ENCODE measurements around the gene GPR35.

Gene GPR35

GRCh38 chr2:240624950-240625621, at the start of gene GPR35:
TSS of gene GPR35 (plus strand) at chr2:240625480. CDS start at chr2:240629953, 4,473 bp downstream.
- Histone ChIP-seq H2AFZ (no peak within 1 kb of the TSS), H3K36me3 (ENCODE audit: control insufficient read depth, insufficient read depth, low read length) (no peaks in the 10 kb centered on the region), H3K27ac (no peak within 1 kb of the TSS), H3K79me2 (no peaks in the 10 kb centered on the region), H3K4me2 (ENCODE audit: low read length) (no peak within 1 kb of the TSS), H3K9me3 (ENCODE audit: control insufficient read depth, low read length) (no peaks in the 10 kb centered on the region), H3K4me1 (no peaks in the 10 kb centered on the region), H3K4me3 (ENCODE audit: low read depth, low read length) (no peak within 1 kb of the TSS), H3K9ac (no peak within 1 kb of the TSS), H3K27me3 (ENCODE audit: control insufficient read depth, insufficient read depth, low read length) (no peaks in the 10 kb centered on the region)
- TF ChIP-seq CTCF (IDR thresholded peaks at IDR 0.05) = no peak

DNA sequence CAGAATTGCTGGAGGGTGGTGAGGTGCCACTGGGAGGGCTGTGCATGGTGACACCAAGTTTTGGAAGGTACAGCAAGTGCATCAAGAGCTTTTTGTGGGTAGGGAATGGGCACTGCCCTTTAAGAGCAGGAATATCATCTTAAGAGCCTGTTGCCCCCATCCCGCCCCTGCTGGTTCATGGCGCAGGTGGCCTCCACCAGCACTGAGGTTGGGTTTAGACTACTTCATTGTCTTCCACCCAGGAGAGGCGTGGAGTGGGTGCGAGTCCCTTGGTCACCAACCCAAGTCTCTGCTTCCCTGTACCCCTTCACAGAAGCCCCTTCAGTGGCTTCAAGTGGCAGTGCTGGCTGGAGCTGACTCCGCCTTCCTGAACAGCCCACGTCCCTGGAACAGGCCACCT, 49.2 kb upstream of the GPR35 start:
- no peak for TF ChIP-seq CTCF (IDR thresholded peaks at IDR 0.05)
- Histone ChIP-seq H3K4me1 (no peaks in the 10 kb centered on the region), H3K9ac (no peak overlapping the region), H3K79me2 (peaks cover 13% of the 10 kb centered on the region), H3K9me3 (ENCODE audit: control insufficient read depth, low read length) (no peaks in the 10 kb centered on the region), H3K27ac (no peak overlapping the region), H2AFZ (no peak overlapping the region), H3K4me2 (ENCODE audit: low read length) (no peak overlapping the region), H3K4me3 (ENCODE audit: low read depth, low read length) (no peak overlapping the region), H3K36me3 (ENCODE audit: control insufficient read depth, insufficient read depth, low read length) (no peaks in the 10 kb centered on the region), H3K27me3 (ENCODE audit: control insufficient read depth, insufficient read depth, low read length) (no peaks in the 10 kb centered on the region)

GRCh38 chr2:240576436-240577205, 48.7 kb upstream of the GPR35 start:
- H3K4me3 ChIP-seq (ENCODE audit: low read depth, low read length) = no peak overlapping the region
- H3K36me3 ChIP-seq (ENCODE audit: control insufficient read depth, insufficient read depth, low read length) = no peaks in the 10 kb centered on the region
- no peak overlapping the region for H3K9ac ChIP-seq
- H3K9me3 ChIP-seq (ENCODE audit: control insufficient read depth, low read length) = no peaks in the 10 kb centered on the region
- H3K79me2 ChIP-seq = peaks cover 13% of the 10 kb centered on the region
- no peak overlapping the region for H3K27ac ChIP-seq
- no peak for TF ChIP-seq CTCF (IDR thresholded peaks at IDR 0.05)
- H3K27me3 ChIP-seq (ENCODE audit: control insufficient read depth, insufficient read depth, low read length) = no peaks in the 10 kb centered on the region
- no peak overlapping the region for H3K4me2 ChIP-seq (ENCODE audit: low read length)
- H2AFZ ChIP-seq = no peak overlapping the region
- H3K4me1 ChIP-seq = no peaks in the 10 kb centered on the region

- Histone ChIP-seq H3K4me3 (ENCODE audit: low read depth, low read length) (no peak overlapping the region), H3K9ac (no peak overlapping the region), H3K4me2 (ENCODE audit: low read length) (no peak overlapping the region), H3K79me2 (peaks cover 21% of the 10 kb centered on the region), H3K9me3 (ENCODE audit: control insufficient read depth, low read length) (no peaks in the 10 kb centered on the region), H3K27me3 (ENCODE audit: control insufficient read depth, insufficient read depth, low read length) (no peaks in the 10 kb centered on the region), H2AFZ (no peak overlapping the region), H3K4me1 (no peaks in the 10 kb centered on the region), H3K27ac (no peak overlapping the region), H3K36me3 (ENCODE audit: control insufficient read depth, insufficient read depth, low read length) (no peaks in the 10 kb centered on the region)
- TF ChIP-seq CTCF (IDR thresholded peaks at IDR 0.05) = no peak
These were observed 47.8 kb upstream of the GPR35 start for GRCh38 chr2:240577281-240578109.

All from parathyroid adenoma (tissue), 2 donors.